ENCODE measurements around the gene LRRIQ3.

DNA sequence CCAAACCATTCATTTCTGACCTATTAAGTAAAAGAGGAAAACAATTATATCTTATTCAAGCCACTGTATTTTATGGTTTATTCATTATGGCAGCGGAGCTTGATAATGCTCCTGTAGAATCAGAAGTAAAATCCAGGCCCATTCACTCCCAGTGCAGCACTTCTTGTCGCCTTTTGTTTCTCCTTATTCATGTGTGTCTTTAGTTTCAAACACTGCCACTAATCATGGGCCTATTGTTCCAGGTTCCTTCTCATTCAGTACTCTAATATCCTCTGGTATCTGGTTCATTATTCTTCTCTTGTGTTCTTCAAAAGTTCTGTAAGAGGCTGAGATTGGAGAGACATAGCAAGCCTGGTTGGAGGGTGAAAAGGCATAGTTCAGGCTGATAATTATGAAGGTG is 218.3 kb downstream of the LRRIQ3 start:
- TF ChIP-seq, protein P1, sequence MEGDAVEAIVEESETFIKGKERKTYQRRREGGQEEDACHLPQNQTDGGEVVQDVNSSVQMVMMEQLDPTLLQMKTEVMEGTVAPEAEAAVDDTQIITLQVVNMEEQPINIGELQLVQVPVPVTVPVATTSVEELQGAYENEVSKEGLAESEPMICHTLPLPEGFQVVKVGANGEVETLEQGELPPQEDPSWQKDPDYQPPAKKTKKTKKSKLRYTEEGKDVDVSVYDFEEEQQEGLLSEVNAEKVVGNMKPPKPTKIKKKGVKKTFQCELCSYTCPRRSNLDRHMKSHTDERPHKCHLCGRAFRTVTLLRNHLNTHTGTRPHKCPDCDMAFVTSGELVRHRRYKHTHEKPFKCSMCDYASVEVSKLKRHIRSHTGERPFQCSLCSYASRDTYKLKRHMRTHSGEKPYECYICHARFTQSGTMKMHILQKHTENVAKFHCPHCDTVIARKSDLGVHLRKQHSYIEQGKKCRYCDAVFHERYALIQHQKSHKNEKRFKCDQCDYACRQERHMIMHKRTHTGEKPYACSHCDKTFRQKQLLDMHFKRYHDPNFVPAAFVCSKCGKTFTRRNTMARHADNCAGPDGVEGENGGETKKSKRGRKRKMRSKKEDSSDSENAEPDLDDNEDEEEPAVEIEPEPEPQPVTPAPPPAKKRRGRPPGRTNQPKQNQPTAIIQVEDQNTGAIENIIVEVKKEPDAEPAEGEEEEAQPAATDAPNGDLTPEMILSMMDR (IDR thresholded peaks at IDR 0.05; ENCODE audit: extremely low read depth in 1 of 2, insufficient read depth in 1 of 2, low read depth in 1 of 2, low read length in 2 of 2) = no peak
- TF ChIP-seq, protein P2, sequence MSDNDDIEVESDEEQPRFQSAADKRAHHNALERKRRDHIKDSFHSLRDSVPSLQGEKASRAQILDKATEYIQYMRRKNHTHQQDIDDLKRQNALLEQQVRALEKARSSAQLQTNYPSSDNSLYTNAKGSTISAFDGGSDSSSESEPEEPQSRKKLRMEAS (IDR thresholded peaks at IDR 0.05; ENCODE audit: insufficient read depth, insufficient read length) = no peak
- TF ChIP-seq EZH2 (IDR thresholded peaks at IDR 0.05; ENCODE audit: borderline replicate concordance, low read depth, low read length, severe bottlenecking) (no peak), POLR2A (IDR thresholded peaks at IDR 0.05; ENCODE audit: low read depth, low read length) (no peak), FOS (IDR thresholded peaks at IDR 0.05; ENCODE audit: borderline replicate concordance, insufficient read depth, low read length) (no peak), POLR2AphosphoS5 (IDR thresholded peaks at IDR 0.05; ENCODE audit: insufficient read depth, low read depth, low read length) (no peak)
